HG02970 (cell line): Measurements from ENCODE around the gene GUCA2A.

ENCODE experiments used
- ATAC-seq: cut with Tn5 transposase; IDR thresholded peaks from one replicate; pipeline ENCODE4 v1.9.1; 2021; ENCODE audit warnings: mild to moderate bottlenecking, moderate library complexity, moderate number of reproducible peaks; ENCODE audit not compliant: unreplicated experiment, low FRiP score

GUCA2A gene

DNA sequence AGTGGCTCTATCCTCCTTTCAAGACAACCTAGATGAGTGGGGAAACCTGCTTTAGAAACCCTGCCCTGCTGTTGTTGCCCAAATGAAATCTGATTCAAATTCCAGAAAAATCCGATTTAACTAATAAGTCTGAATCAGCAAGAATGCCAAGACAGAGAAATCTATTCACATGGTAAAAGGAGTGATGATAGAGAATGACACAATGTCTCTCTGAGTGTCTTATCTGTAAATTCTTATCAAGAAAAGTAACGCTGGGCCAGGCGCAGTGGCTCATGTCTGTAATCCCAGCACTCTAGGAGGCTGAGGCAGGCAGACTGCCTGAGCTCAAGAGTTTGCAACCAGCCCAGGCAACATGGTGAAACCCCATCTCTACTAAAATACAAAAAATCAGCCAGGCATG, 13.7 kb upstream of the GUCA2A start:
- ATAC-seq, result no peak

DNA sequence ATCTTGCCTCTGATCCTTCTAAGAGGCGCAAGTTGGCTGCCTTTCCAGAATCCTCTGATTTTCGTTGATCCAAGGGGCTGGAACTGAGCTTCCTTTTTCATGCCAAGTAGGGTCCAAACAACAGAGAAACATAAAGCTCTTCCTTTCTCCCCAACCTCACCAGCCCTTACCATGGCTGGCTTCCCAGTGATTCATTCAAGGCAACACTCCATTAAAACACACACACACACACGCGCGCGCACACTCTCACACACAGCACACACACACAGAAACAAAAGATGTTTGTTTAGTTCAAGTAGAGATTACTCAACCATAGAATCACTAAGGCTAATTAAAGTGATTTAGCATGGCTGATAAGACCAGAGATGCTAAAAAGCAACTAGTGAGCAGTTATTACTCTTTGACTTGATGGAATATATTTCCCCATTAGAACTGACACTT, 13.0 kb upstream of the GUCA2A start:
- ATAC-seq, result no peak

DNA sequence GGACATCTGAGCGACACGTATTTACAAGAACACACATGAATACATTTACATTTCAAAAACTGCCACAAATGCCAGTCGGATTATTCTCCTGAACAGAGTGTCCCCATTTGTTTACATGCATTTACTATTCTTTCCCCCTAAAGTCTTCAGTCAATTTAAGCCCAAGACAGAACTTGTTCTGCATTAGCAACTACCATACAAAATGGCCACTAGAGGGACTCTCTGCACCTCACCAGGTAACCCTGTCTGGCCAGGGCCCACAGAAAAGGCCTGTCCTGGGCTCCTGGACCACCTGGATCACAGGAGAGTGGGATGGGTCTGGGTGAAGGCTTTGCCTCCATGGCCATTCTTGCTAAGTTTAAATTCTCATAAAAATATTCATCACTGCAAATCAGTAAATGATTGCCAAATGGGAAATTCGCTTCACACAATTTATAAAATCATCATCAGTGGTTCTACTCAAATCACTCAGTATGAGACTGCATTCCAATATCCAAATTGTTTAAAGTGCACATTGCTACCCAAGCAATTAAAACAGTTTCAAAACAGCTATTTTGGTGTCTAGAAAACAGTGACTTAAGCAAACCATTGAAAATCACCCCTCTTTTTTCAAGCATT, 12.5 kb upstream of the GUCA2A start:
- ATAC-seq, result no peak

DNA sequence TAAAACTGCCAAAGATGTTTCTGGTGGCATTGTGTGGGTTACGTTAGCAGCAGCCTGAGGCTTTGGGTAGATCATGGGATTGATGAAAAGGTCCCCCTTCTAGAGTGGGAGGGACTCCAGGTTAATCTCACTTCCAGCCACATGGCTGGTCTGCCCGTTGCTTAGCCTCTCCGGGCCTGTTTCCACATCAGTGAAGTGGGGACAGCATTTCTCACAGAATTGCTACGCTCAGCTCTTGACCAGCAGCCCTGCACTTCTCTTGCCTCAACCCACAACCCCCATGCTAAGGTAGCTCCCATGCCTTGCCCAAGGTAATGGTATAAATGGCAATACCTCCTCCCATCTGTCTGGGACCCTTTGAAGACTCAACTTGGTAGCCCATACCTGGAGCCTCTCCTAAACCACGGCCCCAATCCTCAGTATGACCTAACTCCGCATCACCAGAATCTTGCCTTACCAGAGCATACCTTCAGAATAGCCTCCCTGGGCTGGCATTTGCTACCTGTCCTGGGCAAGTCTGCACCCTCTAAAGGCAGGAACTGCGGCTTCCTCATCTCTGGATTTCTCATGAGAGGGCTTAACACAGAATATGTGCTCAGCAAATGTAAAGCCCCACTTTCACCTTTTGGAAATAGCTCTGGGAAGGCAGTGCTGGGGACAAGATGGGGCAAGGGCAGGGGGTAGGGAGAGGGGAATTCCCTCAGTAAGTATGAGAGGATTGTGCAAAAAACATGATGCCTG, 10.9 kb upstream of the GUCA2A start:
- no peak for ATAC-seq

DNA sequence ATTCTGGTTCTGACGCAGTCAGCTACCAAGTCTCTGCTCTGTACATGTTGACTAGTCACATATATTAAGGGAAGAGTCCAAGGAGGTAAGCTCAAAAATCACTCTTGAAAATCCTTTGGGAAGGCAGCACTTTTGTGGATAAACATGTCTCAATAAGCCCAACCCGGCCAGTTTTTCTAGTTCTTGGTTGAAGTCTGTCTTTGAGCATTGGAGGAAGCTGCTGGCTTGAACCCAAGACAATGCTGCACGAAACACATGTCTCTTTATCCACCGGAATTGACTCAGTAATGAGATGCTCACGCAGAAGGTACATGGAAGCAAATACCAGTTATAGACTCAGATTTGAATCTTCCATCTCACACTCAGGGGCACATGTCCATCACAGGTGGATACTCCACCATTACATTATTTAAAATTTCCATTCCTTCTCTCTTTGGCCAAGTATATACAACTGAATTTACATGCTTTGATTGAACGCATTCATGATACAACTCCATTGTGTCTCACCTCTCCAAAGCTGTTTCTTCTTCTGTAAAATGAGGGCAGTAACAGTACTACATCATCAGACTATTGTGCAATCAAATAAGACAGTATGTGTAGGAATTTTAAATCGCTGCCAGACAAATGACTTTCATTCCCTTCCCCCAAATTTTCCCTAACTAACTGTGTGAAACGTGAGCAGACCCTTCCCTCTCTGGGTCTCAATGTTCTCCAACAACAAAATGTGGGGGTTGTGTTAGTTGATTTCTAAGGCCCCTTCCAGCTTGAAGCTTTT, 9.6 kb upstream of the GUCA2A start:
- no peak for ATAC-seq

DNA sequence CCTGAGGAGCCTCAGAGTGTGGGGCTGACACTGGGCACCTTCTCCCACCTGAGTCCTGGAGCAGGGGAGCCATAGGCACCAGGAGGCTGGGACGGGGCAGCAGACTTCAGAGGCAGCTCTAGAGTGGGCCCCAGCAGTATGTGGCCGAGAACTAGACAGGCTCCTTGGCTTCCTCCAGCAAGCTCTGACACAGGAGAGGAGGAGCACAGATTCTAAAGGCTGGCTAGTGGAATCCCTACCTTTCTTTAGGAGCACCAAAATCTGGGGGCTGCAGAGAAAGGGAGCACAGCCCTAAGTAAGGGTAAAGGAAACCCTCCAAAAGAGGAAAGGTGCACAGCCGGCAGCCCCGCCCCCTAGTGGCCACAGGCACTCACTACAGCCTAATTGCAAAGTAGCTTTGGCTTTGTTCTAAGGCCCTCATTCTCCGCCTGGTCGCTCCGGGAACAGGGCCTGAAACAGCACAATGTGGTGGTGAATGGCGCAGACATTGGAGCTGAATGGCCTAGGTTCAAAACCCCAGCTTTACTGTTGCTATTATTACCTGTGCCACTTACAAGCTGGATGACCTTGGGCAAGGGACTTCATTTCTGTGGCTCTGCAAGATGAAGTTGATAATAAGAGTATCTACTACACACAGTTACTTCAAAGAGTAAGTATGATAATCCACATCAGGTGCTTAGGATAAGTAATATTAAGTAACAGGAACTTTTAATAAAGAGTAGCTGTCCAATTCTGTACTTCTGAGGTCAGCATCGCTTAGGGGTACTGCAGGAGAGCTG, 8.8 kb upstream of the GUCA2A start:
- no peak for ATAC-seq

DNA sequence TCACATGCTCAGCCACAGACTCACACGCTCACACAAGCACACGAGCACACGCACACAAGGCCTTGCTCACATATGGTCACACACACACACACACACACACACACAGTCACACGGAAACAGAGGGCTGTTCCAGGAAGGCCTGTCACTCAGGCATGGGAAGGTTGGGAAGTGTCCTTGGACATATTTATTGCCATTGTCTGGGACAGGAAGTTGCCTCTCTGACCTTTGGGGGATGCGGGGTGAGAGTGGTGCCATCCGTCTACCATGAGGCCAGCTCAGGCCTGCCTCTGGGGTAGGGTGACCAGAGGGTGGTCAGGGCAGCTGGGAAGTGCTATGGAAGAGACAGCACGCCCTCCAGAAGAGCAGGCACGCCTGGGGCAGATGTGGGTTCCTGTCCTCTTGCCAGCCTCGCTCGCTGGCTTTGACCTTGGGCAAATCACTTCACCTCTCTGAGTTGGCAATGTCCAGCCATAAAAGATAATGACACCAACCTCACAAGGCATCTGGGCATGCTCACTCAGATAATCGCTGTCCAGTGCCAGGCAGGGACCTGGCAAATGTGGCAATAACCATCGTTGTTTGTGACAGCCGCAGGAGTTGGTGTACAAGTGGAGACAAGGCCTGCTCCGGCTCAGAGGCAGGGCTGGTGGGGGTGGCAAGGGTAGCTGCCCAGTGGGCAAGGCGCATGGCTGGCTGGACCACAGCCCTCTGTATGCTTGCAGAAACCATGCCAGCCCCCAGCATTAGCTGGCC, 8.0 kb upstream of the GUCA2A start:
- no peak for ATAC-seq

DNA sequence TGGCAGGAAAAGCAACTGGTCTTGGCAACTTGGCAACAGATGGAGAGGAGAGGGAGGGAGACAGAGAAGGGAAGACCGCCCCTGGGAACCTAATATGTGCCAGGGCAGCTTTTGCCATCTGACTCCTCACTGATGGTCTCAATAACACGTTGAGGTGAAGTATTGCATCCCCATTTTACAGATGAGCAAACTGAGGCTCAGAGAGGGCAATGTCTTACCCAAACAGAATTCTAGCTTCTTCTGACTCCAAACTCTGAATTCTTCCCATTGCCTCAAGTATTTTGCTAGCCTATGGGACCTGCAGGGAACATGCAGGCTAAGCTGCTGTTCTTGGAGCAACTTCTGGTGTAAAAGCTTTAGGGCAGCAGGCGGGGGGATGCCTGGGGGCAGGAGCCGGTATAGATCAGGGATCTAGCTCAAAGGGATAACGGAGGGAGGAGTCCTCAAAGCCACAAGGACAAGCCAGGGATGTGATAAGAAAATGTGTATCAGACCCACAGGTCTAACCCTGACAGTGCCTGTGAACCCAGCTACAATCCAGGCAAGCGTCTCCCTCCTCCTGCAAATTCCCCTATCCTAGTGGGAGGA, 7.2 kb upstream of the GUCA2A start:
- ATAC-seq, result no peak

DNA sequence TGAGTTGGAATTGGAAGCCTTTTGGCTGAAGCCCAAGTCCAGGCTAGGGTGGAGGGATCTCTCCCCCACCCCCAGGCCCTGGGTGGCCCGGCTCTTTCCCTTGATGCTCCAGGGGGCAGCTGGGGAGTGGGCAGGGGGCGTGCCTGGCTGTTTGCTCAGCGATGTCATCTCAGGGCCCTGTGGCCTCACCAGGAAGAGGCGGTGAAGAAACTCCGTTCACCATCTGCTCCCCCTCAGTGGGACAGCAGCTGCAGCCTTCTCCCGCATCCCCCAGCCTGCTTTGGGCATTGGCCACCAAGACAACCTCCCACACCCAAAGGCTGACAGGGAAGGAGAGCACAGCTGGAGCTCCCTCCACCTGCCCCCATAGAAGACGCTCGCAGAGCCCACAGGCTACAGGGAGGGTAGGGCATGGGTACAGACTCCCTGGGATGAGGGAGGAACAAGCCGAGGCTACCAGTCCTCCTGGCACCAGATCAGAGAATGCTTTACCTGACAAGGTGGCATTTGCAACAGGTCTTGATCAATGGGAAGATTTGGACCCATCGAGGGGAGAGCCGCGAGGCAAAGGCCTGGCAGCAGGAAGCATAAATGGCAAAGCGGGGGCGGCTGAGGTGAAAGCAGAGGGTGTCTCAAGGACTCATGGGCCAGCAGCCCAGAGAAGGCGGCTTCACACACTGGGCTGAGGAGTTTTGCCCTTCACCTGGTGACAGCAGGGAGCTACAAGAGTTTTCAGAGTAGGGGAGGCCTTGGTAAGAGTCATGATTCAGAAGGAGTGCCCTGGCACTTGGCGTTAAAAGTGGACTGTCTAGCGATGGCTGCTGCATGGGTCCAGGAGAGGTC, 6.5 kb upstream of the GUCA2A start:
- no peak for ATAC-seq

DNA sequence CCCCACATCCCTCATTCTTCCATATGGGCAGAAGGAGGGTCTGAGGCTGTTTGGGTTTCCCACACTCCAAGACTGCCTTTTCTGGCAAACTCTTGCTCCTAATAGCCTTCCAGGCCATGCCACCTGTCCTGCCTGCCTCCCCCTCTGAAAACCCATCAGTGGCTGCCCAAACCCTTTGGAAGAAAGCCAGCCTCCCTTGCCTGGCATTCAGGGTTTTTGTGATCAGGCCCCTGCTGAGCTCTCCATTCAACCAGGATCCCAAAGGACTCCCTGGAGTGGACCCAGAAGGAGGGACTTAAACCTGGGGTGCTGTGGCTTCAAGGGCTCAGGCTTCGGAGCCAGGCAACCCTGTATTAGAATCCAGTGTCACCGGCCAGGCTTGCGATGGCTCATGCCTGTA, 4.2 kb upstream of the GUCA2A start:
- no peak for ATAC-seq

DNA sequence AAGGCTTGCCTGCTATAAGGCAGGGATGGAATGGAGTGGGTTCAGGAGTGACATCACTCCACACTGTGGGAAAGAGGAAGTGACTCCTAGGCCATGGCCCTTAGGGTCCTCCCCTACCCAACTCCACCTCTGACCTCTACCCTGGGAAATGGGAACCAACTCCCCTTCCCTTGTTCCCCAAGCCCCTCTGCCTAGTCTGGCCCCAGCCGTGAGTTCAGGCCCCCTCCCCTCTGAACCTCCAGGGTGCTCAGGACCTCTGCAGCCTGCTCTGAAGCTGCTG, 3.8 kb upstream of the GUCA2A start:
- no peak for ATAC-seq

DNA sequence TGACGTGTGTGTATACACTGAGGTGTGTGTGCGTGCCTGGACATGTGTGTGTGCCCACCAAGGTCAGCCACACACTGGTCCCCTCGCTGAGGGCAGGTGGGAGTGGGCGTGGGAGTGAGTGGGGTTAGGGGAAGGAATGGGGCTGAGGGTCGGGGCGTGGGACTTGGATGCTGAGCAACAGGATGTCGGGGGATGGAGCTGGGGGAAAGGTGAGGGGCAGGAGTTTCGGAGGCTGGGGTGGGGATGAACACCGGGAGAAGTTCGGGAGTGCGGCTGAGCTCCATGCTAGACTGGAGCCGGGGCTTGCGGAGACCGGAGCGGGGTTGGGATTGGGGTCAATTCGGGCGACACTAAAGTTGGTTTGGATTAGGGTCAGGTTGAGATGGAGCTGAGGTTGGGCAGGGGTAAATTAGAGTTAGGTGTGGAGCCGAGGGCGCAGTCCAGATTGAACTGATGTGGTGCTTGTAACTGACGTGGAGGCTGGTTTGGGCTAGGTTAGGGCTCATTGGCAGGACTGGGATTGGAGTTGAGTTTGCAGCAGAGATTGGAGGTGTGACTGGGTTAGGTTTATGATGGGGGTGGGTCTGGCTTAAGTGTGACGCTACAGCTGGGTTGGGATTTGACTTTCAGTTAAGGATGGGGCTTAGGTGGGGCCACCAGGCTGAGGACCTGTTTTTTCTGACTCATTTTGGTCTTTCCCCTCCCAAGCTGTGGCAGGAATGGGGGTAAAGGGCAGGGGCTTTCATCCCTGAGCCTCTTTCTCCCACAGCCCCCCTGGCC, 3.3 kb upstream of the GUCA2A start:
- ATAC-seq, result no peak

DNA sequence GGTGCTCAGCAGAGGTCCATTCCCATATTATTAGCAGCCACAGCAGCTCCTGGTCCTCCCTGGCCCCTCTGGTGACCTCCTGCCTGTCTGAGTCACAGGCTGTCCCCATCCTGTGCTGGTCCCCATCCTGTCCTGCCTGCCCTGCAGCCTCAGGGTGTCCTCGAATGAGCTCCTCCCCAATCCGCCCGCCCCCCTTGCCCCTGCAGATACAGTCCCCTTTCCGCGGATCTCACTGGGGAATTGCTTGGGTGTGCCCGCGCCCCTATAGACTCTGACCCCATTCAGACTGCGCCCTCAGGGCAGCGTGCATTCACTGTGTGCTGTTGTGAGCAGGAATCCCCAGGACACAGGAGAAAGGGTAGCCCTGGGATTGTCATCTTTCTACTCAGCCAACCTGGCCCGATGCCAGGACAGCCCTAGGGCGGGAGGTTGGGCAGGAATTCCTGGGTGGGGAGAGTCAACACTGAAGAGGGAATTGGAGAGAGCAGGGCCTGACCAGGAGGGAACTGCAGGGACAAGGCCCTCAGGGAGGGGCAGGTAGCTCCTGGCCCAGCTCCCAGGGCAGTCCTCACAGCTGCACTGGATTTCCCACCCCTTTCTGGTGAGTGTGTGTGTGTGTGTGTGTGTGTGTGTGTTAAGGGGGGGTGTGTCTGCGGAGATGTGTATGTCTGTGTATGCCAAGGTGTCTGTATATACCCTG, 1.1 kb upstream of the GUCA2A start:
- ATAC-seq, result no peak

DNA sequence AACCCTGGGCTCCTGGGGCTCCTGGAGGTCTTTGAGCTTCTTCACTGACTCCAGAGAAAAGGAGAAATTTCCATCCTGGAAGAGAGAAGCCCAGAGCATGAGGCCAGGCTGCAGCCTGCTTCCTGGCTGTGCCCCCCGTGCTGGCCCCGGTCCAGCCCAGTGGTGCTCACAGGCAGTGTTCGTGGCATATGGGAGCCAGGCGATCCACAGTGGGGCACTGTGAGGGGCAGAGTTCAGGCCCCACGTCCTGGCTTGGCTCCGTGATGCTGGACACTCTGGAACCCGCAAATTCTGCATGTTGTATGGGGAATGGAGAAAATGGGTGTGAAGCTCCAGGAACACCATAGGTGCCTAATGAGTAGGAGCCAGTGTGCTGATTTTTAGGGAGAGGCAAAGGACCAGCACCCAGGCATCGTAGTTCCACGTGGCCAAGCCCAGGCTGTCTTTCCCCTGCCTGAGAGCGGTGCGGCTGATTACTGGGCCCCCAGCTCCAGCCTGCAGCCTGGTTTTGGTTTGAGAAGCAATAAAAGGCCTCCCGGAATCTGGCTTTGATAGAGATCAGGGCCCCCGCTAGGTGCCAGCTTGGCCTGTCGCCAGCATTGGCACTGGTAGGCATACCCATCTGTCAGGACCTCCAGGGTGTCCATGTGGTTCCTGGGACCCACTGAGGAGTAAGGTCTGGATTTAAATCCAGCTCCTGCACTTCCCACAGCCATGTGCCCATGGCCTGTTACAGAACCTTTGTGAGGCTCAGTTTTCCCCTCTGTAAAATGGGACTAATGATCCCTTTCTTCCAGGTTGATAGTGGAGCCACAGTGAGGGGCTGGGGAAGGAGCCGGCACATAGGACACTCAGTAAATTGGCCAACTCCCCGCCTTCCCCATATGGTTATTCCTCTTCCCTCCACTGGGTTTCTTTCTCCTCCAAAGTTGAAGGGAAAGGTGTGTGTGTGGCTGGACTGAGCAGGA, 725 bp downstream of the GUCA2A start:
- no peak for ATAC-seq

DNA sequence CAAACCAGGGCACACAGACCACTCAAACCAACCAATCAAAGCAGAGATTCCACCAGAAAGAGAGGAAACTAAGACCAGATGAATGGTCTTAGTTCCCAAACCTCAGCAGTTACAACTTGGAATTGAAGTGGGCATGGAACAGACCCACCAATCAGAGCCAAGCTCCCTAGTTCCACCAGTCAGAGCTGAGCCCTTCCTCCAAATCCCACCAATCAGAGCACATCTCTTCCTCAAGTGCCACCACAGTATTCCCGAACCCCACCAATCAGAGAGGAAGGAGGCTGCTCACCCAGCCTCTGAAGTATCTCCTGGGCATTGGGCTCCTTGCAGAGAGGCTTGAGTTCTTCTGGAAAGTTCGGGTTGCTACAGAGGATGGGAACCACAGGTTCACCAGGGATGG, 1.4 kb downstream of the GUCA2A start:
- no peak for ATAC-seq

DNA sequence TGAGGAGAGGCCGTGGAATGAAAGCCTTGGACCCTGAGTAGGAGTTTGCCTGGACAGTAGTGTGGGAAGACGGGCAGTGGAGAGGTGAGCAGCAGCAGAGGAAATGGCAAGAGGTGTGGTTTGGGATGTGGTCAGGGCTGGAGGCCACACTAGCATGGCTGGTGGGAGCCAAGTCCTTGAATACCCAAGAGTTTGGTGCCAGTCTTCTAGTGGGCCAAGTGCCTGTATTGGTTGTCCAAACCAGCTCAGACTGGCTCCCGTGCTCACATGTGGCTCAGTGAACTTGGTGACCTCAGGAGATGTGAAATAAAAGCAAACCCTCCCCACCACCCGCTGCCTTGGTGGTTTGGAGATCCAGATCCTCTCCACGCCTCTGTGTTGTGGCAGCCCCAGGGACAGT, 2.4 kb downstream of the GUCA2A start:
- ATAC-seq, result no peak

DNA sequence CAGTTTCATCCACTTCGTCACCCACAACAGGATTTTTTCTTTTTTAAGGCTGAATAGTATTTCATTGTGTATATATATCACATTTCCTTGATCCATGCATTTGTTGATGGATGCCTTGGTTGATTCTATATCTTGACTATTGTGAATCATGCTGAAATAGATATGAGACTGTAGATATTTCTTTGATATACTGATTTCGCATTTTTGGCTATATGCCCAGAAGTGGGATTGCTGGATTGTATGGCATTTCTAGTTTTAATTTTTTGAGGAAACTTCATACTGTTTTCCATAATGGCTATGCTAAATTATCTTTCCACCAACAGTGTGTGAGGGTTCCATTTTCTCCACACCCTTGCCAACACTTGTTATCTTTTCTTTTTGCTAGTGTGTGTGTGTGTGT, 6.4 kb downstream of the GUCA2A start:
- no peak for ATAC-seq
